CD4-positive, alpha-beta T cell treated with Interleukin-6 for 4 hours (primary cell): ENCODE data around the gene ZNHIT2.

Experiments
- DNase-seq: peaks from one replicate; pipeline ENCODE4 v3.0.0-alpha.2; 2020; ENCODE audit warnings: mixed read lengths

The ZNHIT2 gene

GRCh38 chr11:65102142-65103095, 15.1 kb downstream of the ZNHIT2 start:
- no peak for DNase-seq

GRCh38 chr11:65100674-65101350, 16.7 kb downstream of the ZNHIT2 start:
- DNase-seq: no peak

DNA sequence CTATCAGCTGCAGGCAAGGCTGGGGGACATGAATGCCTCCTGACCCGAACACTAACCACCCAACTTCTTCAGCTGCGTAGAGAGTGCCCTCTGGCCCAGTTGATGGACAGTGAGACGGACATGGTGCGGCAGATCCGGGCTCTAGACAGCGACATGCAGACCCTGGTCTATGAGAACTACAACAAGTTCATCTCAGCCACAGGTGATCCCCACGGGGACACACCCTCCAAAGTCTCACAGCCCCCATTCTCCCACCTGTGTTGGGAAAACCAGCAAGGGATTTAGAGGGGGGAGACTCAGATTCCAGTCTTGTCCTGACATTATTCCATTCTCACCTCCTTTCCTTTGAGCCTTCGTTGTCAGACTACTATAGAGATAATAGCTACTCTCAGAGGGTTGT, 20.6 kb downstream of the ZNHIT2 start:
- no peak for DNase-seq

GRCh38 chr11:65095974-65096806, 21.3 kb downstream of the ZNHIT2 start, which contains the start of gene VPS51:
VPS51 (plus strand) TSS chr11:65096214; CDS start chr11:65096251, 37 bp downstream.
- DNase-seq: peak; percentile 87

DNA sequence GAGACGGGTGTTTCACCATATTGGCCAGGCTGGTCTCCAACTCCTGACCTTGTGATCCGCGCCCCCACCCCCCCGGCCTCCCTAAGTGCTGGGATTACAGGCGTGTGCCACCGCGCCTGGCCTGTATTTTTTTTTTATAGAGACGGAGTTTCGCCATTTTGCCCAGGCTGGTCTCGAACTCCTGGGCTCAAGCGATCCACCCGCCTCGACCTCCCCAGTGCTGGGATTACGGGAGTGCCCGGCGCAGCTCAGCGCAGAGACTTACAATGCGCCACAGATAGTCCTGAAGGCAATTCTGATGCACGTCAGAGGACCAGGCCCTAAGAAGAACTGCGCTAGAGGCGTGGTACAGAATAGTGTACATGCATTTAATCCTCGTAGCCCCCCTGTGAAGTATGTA, 22.1 kb downstream of the ZNHIT2 start:
- no peak for DNase-seq

- DNase-seq: no peak
These were observed 26.9 kb downstream of the ZNHIT2 start for GRCh38 chr11:65090628-65091027.

DNA sequence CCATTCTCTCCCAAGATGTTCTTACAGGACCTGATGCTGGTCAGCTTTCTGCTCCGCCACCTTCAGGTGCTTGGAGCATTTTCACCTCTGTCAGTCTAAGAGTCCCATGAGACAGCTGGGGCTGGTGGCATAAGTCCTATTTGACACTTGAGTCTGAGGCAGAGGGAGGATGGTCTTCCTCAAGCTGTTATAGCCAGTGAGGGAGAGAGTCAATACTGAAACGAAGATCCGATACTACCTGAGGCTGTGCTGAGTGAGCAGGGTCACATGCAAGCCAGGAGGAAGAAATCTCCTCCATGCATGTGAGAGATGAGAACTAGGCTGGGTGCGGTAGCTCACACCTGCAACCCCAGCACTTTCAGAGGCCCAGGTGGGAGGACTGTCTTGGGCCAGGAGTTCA, 27.9 kb downstream of the ZNHIT2 start:
- DNase-seq: no peak

GRCh38 chr11:65087827-65088226, 29.7 kb downstream of the ZNHIT2 start:
- DNase-seq: no peak

DNA sequence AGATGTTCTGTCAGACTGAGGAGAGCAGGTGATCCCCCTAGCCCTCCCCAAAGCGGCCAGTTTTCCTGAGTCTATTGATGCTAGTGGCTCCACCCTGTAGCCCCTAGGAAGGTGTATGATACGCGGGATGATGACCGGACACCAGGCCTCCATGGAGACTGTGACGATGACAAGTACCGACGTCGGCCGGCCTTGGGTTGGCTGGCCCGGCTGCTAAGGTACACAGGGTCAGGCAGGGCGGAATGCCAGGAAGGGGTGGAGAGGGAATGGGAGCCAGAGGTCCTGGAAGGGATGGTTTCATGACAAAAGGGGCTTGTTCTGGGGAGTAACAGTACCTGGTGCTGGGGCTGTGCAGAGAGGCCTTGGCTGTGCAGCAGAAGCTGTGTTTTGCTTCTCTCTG, 30.3 kb downstream of the ZNHIT2 start:
- DNase-seq: no peak

DNA sequence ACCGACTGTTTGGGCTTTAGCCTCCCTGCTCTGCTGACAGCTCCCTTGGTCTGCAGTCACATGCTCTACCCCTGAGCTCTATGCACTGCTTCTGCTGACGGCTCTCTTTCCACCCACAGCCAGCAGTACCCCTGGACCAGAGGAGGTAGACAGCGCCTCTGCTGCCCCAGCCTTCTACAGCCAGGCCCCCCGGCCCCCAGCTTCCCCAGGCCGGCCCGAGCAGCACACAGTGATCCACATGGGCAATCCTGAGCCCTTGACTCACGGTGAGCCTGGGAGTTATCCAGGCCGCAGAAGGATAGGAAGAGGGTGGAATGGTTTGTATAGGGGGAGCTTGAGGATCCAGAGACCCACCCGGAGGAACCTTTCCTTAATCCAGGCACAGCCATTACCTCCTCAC, 30.7 kb downstream of the ZNHIT2 start:
- no peak for DNase-seq

DNA sequence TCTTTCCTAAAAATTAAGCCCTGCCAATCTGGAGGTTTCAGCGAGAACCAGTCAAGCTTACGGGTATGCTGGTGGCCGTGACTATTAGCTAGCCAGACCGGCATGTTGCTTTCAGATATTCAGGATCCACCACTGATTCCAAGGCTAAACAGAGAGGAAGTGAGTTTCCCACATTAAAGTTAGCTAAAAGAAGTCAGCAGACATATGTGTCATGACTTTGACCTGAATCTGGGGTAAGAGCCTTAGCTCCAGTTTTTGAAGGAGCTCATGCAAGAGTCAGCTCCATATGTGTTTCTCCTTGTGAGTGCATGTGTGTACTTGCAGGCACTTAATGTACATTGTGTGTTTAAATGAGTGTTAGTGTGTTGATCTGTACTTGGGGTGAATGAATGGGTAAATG, 32.1 kb downstream of the ZNHIT2 start:
- DNase-seq: no peak

DNA sequence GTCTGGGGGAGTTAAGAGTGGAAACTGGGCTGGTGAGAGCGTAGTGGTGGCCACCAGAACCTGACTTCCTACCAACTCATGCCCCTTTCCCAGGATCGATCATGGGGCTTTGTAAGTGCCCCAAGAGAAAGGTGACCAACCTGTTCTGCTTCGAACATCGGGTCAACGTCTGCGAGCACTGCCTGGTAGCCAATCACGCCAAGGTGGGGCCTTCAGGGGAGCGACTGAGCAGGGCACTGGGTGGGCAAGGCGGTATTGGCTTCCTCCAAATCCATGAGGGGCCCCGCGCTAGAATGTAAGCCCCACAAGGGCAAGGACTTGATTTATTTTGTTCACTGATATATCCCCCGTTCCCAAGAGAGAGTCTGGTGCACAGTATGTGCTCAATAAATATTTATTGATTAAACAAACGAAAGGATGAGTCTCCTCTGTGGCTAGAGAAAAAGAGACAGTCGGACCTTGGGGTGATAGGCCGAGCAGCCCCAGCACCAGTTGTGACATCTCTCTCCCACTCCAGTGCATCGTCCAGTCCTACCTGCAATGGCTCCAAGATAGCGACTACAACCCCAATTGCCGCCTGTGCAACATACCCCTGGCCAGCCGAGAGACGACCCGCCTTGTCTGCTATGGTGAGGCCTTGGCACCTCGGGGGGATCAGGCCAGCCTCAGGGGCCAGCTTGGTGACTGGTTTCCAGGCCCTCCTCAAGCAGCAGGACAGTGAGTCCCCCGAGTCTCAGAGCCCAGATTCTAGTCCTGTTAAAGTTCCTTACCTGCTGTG, 32.7 kb downstream of the ZNHIT2 start:
- no peak for DNase-seq

DNA sequence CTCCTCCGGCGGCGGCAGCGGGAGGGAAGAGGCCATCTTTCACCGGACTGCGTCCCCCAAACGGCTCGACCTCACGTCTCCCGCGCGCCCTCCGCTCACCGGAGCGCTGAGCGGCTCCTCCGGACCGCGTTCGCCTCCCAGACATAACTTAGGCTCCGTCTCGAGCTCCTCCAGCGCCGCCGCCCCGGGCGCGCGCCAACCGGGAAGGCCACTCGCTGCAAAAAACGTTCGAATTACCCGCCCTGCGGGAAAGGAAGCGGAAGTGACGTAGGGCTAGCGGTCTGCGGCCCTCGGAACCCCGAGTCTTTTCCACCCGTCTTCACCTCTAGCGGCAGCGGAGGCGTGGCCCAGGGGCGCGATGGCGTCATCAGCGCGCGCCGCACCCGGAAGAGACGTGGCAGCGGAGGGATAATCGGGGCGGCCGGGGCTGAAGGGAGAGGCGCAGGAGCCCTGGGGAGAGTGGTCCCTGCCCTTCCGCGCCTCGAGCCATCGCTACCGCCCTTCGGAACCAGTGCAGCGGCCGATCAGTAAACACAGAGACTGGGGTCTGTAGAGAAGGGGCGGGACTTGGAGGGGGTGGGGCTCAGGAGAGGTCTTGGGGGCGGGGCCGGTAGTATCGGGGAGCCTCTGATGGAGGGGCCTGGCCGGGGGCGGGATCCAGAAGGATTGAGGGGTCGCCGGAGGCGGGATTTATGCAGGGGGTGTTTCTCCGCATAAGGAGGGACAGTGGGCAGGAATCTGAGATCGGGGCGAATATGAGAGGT, 33.5 kb downstream of the ZNHIT2 start, which contains the start of the genes CDCA5 and ZFPL1:
Gene CDCA5 (minus strand): TSS at position 207 of the 764 bp plus-strand sequence. CDS start 62 bp downstream, at position 145.
Gene ZFPL1 (plus strand): TSS at position 389 of the 764 bp plus-strand sequence. CDS start 477 bp downstream, outside the sequence.
- DNase-seq: peak; percentile 95

DNA sequence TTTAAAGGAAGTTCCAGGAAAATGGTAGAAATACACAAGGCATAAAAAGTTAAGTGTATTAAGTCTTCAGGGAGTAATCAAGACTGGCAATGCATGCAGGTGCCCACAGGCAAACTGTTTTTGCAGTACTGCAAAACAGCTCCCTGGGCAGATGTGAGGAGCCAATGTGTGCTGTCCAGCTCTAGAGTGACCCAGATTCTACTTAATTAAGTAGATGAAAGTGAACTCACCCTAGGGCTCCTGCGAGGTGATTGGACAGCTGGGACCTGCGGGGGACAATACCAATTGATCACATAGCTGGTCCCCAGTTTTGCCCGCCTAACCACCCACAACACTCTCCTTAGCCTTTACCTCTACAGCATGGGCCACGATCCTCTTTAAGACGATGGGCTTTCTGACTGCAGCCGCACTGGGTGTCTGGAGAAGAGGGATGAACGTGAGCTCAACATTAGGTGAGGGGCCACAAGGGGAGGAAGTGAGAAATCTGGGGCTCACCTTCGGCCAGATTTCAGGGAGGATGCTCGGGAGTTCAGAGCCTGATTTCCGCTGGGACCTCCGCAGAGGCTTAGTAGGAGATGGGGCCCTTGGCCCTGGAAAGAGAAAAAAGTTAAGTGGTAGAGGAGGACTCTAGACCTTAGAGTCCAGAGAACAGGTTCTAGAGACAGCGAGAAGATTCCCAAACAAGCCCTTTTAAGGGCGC, 34.2 kb downstream of the ZNHIT2 start:
- DNase-seq: no peak

GRCh38 chr11:65078786-65079342, 38.6 kb downstream of the ZNHIT2 start:
- DNase-seq: no peak

DNA sequence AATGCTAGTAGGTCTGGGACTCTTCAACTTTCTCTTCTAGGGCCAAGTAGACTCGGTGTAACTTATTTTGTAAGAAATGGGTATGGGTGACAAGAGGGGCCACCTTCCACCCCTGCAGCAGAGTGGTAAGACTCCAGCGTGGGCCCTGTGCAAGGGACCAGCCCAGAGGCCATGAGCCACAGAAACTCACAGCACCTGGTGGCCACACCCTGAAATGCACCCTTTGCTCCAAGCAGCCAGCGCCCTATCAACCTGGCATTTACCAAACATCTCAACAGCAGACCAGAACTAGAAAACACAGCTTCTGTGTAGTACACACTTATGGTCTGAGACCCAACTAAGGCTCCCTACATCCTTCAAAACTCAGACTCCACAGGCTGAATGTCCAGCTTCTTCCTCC, 39.4 kb downstream of the ZNHIT2 start:
- peak; percentile 80 for DNase-seq

GRCh38 chr11:65077451-65077850, 40.0 kb downstream of the ZNHIT2 start:
- DNase-seq: no peak

- no peak for DNase-seq
These were observed 44.9 kb downstream of the ZNHIT2 start for GRCh38 chr11:65072631-65072966.

DNA sequence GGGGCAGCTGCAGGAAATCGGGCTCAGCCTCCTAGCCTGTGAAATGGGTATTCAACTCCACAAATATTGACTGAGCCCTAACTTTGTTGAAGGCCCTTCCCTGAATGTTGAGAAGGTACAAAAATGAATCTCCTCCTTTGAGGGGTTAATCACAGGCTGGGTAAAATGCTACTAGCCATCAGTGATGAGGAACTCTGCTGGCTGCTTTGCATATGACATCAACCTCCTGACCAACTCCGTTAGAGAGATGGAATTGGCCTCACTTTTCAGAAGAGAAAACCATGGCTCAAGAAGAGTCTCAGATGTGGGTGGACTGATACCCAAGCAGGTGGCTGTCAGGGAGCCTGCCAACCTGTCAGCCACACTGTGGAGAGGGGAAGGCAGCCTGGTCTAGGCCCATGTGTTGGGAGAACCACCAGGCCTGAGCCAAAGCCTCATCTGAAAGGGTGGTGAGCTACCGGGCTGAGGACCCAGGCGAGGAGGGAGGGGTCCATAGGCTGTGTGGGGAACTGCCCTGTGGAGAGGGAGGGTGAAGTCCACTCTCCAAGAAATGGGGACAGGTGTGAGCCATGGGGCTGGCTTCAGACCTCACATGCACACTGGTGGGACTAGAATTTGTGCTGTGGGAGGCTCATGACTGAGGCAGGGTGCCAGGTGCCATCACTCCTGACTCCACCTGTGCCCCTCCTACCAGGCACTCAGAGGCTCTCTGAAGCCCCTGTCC, 45.4 kb downstream of the ZNHIT2 start:
- DNase-seq: no peak

GRCh38 chr11:65069217-65069616, 48.3 kb downstream of the ZNHIT2 start:
- DNase-seq: no peak
